AG09309 (cell line): ENCODE measurements around the gene LRRC36.

Experiments
- DNase-seq: peaks from one replicate; pipeline ENCODE4 v3.0.0-alpha.2; 2010; ENCODE audit warnings: low read depth
- H3K4me3 ChIP-seq: 2 replicates; pipeline ENCODE4 v1.5.1; 2011; ENCODE audit warnings: mild to moderate bottlenecking, low read depth, low read length, moderate library complexity; ENCODE audit not compliant: control insufficient read depth
- CTCF ChIP-seq: IDR thresholded peaks from 2 replicates; pipeline ENCODE4 v1.5.1; 2011; ENCODE audit warnings: mild to moderate bottlenecking, low read depth, low read length, inconsistent platforms; ENCODE audit not compliant: insufficient read depth, control insufficient read depth; ENCODE audit errors: missing control alignments

Gene LRRC36

GRCh38 chr16:67431775-67432505 is 105.3 kb downstream of the LRRC36 start:
- TF ChIP-seq CTCF: no peak
- peak overlapping the region; percentile 35; the same call in 1 of the 2 replicates for H3K4me3 ChIP-seq
- no peak for DNase-seq

- DNase-seq: no peak
- TF ChIP-seq CTCF: no peak
- H3K4me3 ChIP-seq: no peak overlapping the region
Measured at GRCh38 chr16:67432506-67432890, 105.9 kb downstream of the LRRC36 start.

- no peak for TF ChIP-seq CTCF
- H3K4me3 ChIP-seq: no peak overlapping the region
- DNase-seq: no peak
Measured at GRCh38 chr16:67433131-67433719, 106.6 kb downstream of the LRRC36 start.
